HG03097 (cell line): ENCODE data around the gene ADPRS.

Experiments
- ATAC-seq: cut with Tn5 transposase; IDR thresholded peaks from one replicate; pipeline ENCODE4 v1.9.1; 2021; ENCODE audit not compliant: unreplicated experiment, low FRiP score

The ADPRS gene

DNA sequence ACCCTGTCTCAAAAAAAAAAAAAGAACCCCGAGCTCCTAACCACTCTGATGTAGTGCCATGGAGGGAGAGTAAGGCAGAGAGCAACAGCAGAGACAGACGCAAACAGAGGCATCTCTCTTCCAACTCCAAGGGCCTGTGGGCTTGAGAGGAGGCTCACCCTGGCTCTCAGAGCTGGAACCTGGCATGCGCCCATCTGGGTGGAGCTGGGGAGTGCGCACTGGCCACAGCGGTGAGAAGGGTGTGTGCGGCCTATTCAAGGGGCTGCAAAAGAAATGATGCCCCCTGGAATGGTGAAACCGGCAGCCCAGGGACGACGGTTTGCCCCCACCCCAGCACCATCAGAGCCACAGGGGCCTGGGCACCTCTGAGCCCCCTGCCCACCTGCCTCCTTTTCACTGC is 18.7 kb downstream of the ADPRS start:
- ATAC-seq: no peak

GRCh38 chr1:36108314-36108713 is 19.6 kb downstream of the ADPRS start:
- no peak for ATAC-seq

GRCh38 chr1:36109041-36109679 is 20.5 kb downstream of the ADPRS start:
- no peak for ATAC-seq

GRCh38 chr1:36111151-36111550 is 22.5 kb downstream of the ADPRS start:
- ATAC-seq: no peak

- ATAC-seq: no peak
These were observed 24.1 kb downstream of the ADPRS start for GRCh38 chr1:36112823-36113222.

- no peak for ATAC-seq
These were observed 25.7 kb downstream of the ADPRS start for GRCh38 chr1:36114371-36114770.

GRCh38 chr1:36115200-36115669 is 26.5 kb downstream of the ADPRS start:
- ATAC-seq: no peak

- ATAC-seq: no peak
These were observed 27.2 kb downstream of the ADPRS start for GRCh38 chr1:36115931-36116330.

DNA sequence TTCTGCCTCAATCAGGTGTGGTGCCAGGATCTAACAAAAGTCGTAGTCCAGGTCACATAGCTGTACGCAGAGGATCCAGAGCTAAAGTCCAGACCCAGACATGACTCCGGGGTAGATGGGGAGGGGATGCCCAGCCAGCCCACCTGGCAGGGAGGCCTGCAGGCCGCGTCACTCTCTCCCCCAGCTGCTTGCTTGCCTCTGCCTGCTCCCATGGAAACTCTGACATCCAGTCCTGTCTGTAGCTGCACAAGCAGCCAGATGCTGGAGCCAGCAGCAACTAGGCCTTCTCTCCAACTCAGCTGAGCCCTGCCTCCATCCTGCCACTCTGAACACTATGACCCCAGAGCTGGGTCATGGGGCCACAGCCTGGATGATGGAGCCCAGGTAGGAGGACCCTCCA is 28.2 kb downstream of the ADPRS start:
- no peak for ATAC-seq

GRCh38 chr1:36118447-36119204 is 29.9 kb downstream of the ADPRS start:
- no peak for ATAC-seq

GRCh38 chr1:36119456-36119855 is 30.8 kb downstream of the ADPRS start:
- ATAC-seq: no peak

- no peak for ATAC-seq
These were observed 33.7 kb downstream of the ADPRS start for GRCh38 chr1:36122062-36123030.

GRCh38 chr1:36123356-36123755 is 34.7 kb downstream of the ADPRS start:
- no peak for ATAC-seq

DNA sequence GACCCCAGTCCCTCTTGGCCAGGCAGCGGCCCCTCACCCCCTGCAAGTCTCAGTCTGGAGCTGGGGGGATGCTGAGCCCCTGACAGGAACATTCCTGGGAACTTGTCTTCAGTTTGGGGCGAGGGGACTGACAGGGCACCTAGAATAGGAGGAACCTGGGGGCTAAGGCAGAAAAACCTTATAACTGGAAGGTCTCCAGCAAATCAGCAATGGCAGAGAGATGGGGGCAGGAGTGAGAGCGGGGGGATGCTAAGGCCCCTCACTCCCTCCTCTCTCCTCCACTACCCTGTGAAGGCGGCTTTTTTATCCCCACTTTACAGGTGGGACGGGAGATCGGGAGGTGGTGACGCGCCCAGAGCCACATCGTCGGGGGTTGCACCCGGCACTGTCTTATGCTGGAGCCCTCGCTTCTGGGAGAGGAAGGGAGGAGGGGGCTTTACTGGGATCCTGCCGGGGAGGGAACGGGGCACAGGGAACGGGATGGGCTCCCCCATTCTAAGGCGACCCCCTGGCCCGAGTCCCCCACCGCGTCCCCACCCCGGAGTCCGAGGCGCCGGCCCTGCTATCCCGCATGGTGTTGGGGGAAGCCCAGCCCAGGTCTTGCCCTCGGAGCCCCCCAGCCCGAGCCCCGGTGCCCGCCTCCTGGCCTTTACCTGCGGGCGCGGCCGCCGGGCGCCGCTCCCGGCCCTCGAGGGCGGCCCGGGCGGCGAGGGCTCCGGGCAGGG is 35.9 kb downstream of the ADPRS start:
- ATAC-seq: no peak

DNA sequence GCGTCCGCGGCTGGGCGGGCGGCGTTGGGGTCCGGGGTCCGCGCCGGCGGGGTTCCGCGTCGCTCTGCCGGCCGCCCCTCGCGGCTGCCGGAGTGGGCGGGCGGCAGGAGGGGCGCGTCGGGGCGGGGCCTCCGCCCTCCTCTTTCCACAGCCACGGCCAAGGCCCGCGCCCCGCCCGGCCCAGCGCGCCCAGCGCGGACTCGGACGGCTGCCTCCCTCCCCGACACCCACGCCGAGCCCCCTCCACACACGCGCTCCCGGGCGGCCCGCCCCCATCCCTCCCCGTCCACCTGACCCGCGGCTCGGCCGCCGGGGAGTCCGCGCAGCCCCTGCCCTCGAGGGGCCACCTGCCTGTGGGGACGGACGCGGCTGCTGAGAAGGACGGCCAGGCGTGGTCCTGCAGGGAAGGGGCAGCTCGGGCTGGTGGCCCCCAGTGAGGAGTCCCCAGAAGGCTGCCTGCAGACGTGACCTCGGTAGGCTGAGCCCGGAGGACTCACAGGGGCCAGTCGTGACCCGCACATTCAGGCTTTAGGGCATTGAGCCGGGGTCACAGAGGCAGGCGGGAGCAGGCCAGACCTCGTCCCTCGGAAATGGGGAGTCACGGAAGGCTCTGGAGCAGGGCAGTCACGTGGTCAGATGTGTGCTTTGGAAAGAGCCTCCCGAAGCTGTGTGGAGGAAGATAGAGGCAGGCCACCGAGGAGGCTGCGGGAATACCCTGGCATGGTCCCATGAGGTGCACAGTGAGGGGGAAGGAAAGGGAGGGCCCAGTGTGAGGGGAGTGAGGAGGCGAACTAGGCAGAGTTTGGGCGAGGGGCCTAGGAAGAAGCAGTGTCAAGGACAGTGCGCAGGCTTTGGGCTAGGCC is 36.7 kb downstream of the ADPRS start, which contains the start of gene COL8A2:
Gene COL8A2 (minus strand): TSS at position 94 of the 863 bp plus-strand sequence. CDS start 24,980 bp downstream, outside the sequence.
- ATAC-seq: no peak

- no peak for ATAC-seq
These were observed 37.5 kb downstream of the ADPRS start for GRCh38 chr1:36126005-36126716.

GRCh38 chr1:36126797-36127500 is 38.3 kb downstream of the ADPRS start:
- no peak for ATAC-seq
